Stimulated activated CD8-positive, alpha-beta memory T cell treated with anti-CD3 and anti-CD28 coated beads, Interleukin-15, amount 100 ng/mL, for 24 hours (primary cell): Measurements from ENCODE around the gene RAP1A.

Experiments
- DNase-seq: peaks from one replicate; pipeline ENCODE4 v3.0.0-alpha.2; 2020; ENCODE audit warnings: low read depth

Gene RAP1A

GRCh38 chr1:111720274-111720976 lies 100.8 kb downstream of the RAP1A start:
- DNase-seq = no peak

- no peak for DNase-seq
These were observed 101.6 kb downstream of the RAP1A start for GRCh38 chr1:111720977-111721786.

GRCh38 chr1:111723091-111723806 lies 103.7 kb downstream of the RAP1A start:
- no peak for DNase-seq

GRCh38 chr1:111723871-111724270 lies 104.3 kb downstream of the RAP1A start:
- DNase-seq = no peak

- no peak for DNase-seq
These were observed 105.6 kb downstream of the RAP1A start for GRCh38 chr1:111725192-111725591.

GRCh38 chr1:111727056-111727455 lies 107.5 kb downstream of the RAP1A start:
- DNase-seq = no peak

GRCh38 chr1:111729271-111729921 lies 109.8 kb downstream of the RAP1A start:
- no peak for DNase-seq

- no peak for DNase-seq
These were observed 110.5 kb downstream of the RAP1A start for GRCh38 chr1:111729946-111730681.

GRCh38 chr1:111730706-111731105 lies 111.1 kb downstream of the RAP1A start:
- DNase-seq = no peak

- no peak for DNase-seq
These were observed 112.4 kb downstream of the RAP1A start for GRCh38 chr1:111731956-111732355.

GRCh38 chr1:111732718-111733117 lies 113.1 kb downstream of the RAP1A start:
- DNase-seq = no peak

- no peak for DNase-seq
These were observed 113.8 kb downstream of the RAP1A start for GRCh38 chr1:111733183-111733991.

GRCh38 chr1:111733992-111734341 lies 114.4 kb downstream of the RAP1A start:
- no peak for DNase-seq

GRCh38 chr1:111734426-111734825 lies 114.8 kb downstream of the RAP1A start:
- no peak for DNase-seq

GRCh38 chr1:111734856-111735255 lies 115.3 kb downstream of the RAP1A start:
- DNase-seq = no peak

- no peak for DNase-seq
These were observed 115.7 kb downstream of the RAP1A start for GRCh38 chr1:111735321-111735720.

GRCh38 chr1:111735858-111736544 lies 116.4 kb downstream of the RAP1A start:
- DNase-seq = no peak

- DNase-seq = no peak
These were observed 117.1 kb downstream of the RAP1A start for GRCh38 chr1:111736548-111737215.
